Tibial nerve (tissue), 4 donors: ENCODE results near the gene ASPSCR1.

ENCODE experiments used
- EP300 ChIP-seq, 2 donors: sonication (generic); formaldehyde crosslinking; IDR thresholded peaks; one replicate each; pipeline ENCODE4 v1.6.1; 2017; ENCODE audit warnings: antibody characterized with exemption in 2 of 2, mild to moderate bottlenecking in 1 of 2
- TF ChIP-seq, protein P1 (sequence below), 5 experiments: fragments of 200-600 bp in 3 of 5; fragments of 450-650 bp in 2 of 5; sonication (generic) in 3 of 5; IDR thresholded peaks; one replicate each; pipeline ENCODE4 v1.5.1; 2016 to 2019; ENCODE audit warnings: antibody characterized with exemption in 5 of 5, mild to moderate bottlenecking in 3 of 5, moderate library complexity in 2 of 5

DNA sequence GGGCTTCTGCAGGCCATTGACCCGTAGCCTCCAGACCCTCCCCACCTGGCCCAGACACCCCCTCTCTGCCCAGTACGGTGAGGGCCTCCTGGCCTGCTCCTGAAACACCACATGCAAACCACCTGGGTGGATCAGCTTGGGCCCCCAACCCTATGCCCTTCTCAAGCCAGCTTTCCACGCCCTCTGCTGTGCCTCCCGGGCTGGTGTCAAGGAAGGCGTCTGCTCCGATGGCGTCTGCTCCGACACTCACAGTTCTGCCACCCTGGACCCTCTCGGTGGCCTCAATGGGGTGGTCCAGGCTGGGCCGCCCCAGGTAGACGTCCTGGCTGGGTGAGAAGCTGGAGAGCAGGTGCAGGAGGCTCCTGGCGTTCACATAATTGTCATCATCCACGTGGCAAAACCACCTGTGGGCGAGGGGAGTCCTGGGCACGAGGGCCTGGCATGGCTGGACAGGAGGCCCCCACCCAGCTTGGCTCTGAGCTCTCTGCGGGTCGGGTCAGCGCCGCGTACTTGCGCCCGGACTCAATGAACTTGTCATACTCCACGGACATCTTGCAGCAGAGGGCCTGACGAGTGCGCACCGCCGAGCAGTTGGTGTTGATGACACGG lies 72.8 kb downstream of the ASPSCR1 start:
- TF ChIP-seq, protein P1, sequence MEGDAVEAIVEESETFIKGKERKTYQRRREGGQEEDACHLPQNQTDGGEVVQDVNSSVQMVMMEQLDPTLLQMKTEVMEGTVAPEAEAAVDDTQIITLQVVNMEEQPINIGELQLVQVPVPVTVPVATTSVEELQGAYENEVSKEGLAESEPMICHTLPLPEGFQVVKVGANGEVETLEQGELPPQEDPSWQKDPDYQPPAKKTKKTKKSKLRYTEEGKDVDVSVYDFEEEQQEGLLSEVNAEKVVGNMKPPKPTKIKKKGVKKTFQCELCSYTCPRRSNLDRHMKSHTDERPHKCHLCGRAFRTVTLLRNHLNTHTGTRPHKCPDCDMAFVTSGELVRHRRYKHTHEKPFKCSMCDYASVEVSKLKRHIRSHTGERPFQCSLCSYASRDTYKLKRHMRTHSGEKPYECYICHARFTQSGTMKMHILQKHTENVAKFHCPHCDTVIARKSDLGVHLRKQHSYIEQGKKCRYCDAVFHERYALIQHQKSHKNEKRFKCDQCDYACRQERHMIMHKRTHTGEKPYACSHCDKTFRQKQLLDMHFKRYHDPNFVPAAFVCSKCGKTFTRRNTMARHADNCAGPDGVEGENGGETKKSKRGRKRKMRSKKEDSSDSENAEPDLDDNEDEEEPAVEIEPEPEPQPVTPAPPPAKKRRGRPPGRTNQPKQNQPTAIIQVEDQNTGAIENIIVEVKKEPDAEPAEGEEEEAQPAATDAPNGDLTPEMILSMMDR (IDR thresholded peaks at IDR 0.05) = no peak
- no peak for TF ChIP-seq EP300 (IDR thresholded peaks at IDR 0.05)
